Fibroblast of pulmonary artery (primary cell): Measurements from ENCODE around the gene HRK.

Experiments
- DNase-seq: peaks from one replicate; pipeline ENCODE4 v3.0.0-alpha.2; 2010; ENCODE audit warnings: low read depth
- H3K4me3 ChIP-seq: replicated peaks from 2 replicates; pipeline ENCODE4 v1.5.1; 2011; ENCODE audit warnings: low read depth, mild to moderate bottlenecking, control low read depth, low read length, moderate library complexity
- TF ChIP-seq, protein P1 (sequence below): IDR thresholded peaks from 2 replicates; pipeline ENCODE4 v1.5.1; 2011; ENCODE audit warnings: mild to moderate bottlenecking, control low read depth, low read length, inconsistent platforms; ENCODE audit errors: missing control alignments

The HRK gene

DNA sequence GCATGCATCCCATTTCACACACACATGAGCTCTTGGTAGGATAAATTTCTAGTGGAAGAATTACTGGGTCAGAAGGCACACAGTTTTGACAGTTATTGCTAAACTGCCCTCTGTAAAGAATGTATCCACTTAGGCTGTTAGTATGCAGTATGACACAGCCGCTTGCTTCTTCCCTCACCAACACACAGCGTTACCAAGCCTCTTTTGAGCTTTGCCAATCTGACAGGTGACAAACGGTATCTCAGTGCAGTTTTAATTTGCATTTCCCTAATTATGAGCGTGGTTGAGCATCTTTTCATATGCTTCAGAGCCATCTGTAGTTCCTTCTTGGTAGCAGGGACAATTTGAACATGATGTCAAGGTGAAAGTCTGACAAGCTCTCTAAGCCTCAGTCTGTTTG lies 42.9 kb downstream of the HRK start:
- TF ChIP-seq, protein P1, sequence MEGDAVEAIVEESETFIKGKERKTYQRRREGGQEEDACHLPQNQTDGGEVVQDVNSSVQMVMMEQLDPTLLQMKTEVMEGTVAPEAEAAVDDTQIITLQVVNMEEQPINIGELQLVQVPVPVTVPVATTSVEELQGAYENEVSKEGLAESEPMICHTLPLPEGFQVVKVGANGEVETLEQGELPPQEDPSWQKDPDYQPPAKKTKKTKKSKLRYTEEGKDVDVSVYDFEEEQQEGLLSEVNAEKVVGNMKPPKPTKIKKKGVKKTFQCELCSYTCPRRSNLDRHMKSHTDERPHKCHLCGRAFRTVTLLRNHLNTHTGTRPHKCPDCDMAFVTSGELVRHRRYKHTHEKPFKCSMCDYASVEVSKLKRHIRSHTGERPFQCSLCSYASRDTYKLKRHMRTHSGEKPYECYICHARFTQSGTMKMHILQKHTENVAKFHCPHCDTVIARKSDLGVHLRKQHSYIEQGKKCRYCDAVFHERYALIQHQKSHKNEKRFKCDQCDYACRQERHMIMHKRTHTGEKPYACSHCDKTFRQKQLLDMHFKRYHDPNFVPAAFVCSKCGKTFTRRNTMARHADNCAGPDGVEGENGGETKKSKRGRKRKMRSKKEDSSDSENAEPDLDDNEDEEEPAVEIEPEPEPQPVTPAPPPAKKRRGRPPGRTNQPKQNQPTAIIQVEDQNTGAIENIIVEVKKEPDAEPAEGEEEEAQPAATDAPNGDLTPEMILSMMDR: no peak
- H3K4me3 ChIP-seq: no peak overlapping the region
- no peak for DNase-seq

DNA sequence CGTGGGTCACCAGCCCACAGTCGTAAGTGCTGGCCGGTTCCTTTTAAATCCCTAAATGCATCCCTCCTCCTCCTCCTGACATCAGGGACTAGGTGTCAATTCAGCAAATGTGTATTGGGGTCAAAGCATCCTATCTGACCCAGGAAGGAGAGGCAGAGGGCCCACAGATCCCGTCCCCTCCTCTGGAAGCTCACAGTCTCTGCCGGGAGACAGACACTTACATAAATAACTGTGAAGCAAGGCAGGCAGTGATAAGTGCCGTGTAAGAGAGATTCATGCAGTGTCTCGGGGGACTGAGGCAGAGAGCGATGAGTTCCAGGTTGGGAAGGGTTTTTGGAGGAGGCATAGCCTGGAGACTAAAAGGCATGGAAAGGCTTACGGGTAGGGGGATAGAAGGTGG lies 44.1 kb downstream of the HRK start:
- DNase-seq: no peak
- TF ChIP-seq, protein P1: no peak
- no peak overlapping the region for H3K4me3 ChIP-seq

DNA sequence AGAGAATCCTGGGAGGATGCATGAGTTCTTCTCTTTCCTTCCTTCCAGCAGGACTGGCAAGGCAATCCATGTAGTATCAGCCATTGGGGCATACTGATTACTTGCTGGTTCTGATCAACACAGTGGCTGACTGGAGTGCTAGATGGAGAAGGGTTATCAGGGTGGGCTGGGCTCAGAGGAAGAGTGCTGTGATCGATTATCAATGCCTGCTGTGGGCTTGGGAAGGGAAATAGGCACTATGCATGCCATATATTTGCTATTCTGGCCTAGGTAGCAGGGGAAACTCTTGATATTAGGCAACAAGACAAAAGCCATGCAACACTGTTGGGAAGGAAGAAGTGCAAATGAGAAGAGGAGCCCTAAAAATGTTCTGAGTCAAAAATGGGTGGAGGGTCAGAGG lies 45.8 kb downstream of the HRK start:
- TF ChIP-seq, protein P1: no peak
- no peak for DNase-seq
- no peak overlapping the region for H3K4me3 ChIP-seq

DNA sequence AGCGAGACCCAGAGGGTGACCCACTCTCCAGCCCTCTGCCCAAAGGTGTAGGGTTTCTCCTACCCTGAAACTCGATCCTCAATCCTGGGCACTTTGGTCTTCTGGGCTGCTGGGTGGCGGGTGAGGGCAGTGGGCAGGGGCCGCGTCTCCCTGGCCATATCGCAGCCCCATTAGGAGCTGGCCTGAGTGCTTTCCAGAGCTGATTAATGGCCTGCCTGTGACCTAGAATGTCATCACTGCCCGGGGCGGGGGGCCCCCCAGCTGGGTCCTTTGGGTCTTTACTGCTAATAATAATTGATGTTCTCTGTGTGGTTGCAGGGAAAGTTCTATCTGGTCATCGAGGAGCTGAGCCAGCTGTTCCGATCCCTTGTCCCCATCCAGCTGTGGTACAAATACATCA lies 47.8 kb downstream of the HRK start:
- DNase-seq: no peak
- TF ChIP-seq, protein P1: no peak
- no peak overlapping the region for H3K4me3 ChIP-seq

DNA sequence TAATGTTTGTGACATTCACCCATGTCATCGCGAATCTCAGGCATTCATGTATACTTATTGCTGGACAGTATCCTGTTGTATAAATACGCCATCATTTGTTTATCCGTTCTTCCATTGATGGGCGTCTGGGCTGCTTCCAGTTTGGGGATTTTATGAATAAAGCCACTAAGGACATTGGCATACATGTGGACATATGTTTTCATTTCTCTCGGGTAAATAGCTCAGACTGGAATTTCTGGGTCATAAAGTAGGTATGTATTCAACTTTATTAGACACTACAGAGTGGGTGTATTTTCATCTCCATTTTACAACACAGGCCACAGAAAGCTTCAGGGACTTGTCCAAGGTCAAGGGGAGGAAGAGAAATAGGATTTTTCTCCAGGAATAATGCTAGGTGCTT lies 48.9 kb downstream of the HRK start:
- H3K4me3 ChIP-seq: no peak overlapping the region
- no peak for DNase-seq
- TF ChIP-seq, protein P1: no peak

DNA sequence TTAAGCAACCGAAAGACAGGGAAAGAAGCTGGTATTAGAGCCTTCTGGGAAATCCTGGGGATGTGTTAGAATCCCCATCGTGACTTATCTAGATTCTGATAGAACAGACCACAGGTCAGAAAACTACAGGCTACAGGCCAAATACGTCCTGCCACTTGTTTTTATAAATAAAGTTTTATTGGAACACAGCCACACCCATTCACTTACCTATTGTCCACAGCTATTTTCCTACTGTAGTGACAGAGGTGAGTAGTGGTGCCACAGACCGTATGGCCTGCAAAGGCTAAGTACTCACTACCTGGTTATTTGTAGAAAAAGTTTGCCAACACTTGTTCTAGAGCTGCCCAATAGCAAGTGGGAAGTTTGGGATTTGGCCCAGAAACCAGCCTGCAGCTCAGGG lies 53.8 kb downstream of the HRK start:
- TF ChIP-seq, protein P1: no peak
- no peak overlapping the region for H3K4me3 ChIP-seq
- DNase-seq: no peak

DNA sequence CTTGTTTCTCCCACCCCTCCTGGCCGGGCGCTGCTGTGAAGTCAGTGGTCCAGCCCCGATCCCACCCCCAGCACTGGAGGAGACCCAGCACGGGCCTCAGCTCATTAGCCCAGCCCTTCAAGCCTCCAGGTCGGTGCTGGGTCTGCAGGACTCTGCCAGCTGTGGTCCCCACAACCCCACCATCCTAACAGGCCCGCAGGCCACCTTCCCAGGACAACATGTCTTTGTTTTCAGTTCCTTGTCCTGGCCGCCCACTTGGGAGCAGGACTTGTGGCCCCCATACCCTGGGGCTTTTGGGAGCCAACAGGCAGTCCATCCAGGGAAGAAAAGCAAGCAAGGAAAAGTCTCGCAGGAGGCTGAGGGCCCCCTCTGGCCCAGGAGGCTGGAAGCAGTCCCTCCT lies 60.0 kb downstream of the HRK start:
- no peak overlapping the region for H3K4me3 ChIP-seq
- TF ChIP-seq, protein P1: no peak

More for the DNA sequence above, 60.0 kb downstream of the HRK start:
- DNase-seq: no peak
